ENCODE data around the gene RPS19. TPM values are rescaled to one million over a fixed set of nuclear protein-coding genes. Genes with fewer than 3 reads are reported as not detected.

The RPS19 gene
- total RNA-seq: 1,000 to 10,000 TPM; 1,039 to 1,726 TPM
- polyA plus RNA-seq: 1,000 to 10,000 TPM; 1,953 to 4,419 TPM
- long read RNA-seq, donor 1, transcript RPS19-205 (3 exons, 601 nt): minor isoform, 10 of 3,109 reads
- long read RNA-seq, donor 1, transcript RPS19-206 (6 exons, 2,359 nt): major isoform, 1,668 of 3,109 reads
- long read RNA-seq, donor 1, transcript RPS19-207 (6 exons, 668 nt): minor isoform, 5 of 3,109 reads
- long read RNA-seq, donor 1, partial matches to known transcripts: 1,413 of 3,109 reads
- long read RNA-seq, donor 1, other reads (novel, unspliced or antisense): 12 of 3,109 reads
- long read RNA-seq, donor 2, transcript RPS19-206 (6 exons, 2,359 nt): major isoform, 946 of 1,453 reads
- long read RNA-seq, donor 2, partial matches to known transcripts: 494 of 1,453 reads
- long read RNA-seq, donor 2, other reads (novel, unspliced or antisense): 5 of 1,453 reads
- long read RNA-seq, donor 3, transcript RPS19-205 (3 exons, 601 nt): minor isoform, 8 of 1,728 reads
- long read RNA-seq, donor 3, transcript RPS19-206 (6 exons, 2,359 nt): major isoform, 1,036 of 1,728 reads
- long read RNA-seq, donor 3, partial matches to known transcripts: 666 of 1,728 reads
- long read RNA-seq, donor 3, other reads (novel, unspliced or antisense): 14 of 1,728 reads
- long read RNA-seq, donor 4, transcript RPS19-206 (6 exons, 2,359 nt): major isoform, 870 of 1,378 reads
- long read RNA-seq, donor 4, partial matches to known transcripts: 500 of 1,378 reads
- long read RNA-seq, donor 4, other reads (novel, unspliced or antisense): 0 of 1,378 reads
- long read RNA-seq, donor 5, transcript RPS19-206 (6 exons, 2,359 nt): major isoform, 2,135 of 3,370 reads
- long read RNA-seq, donor 5, transcript RPS19-205 (3 exons, 601 nt): minor isoform, 21 of 3,370 reads
- long read RNA-seq, donor 5, transcript RPS19-201 (6 exons, 500 nt): minor isoform, 5 of 3,370 reads
- long read RNA-seq, donor 5, partial matches to known transcripts: 1,175 of 3,370 reads
- long read RNA-seq, donor 5, other reads (novel, unspliced or antisense): 33 of 3,370 reads

GRCh38 chr19:41859618-41860418, at the start of gene RPS19:
TSS of gene RPS19 (plus strand) at chr19:41860255. CDS start at chr19:41860775, 520 bp downstream.
- DNase-seq (peak; percentile 99 to 100 (median 100)), ATAC-seq (ENCODE audit: insufficient read depth, low FRiP score) (peak; percentile 95)
- WGBS, 2 donors: 0% methylated on average over 73 to 76 of the region's 76 CpGs
- peak within 1 kb of the TSS; percentile 90 to 93 for H3K9ac ChIP-seq (ENCODE audit: insufficient read depth in 1 of 2, low read length in 2 of 2)
- no peak for TF ChIP-seq CTCF (IDR thresholded peaks at IDR 0.05; ENCODE audit: control extremely low read depth, extremely low read depth)
- H3K36me3 ChIP-seq (ENCODE audit: control insufficient read depth in 4 of 4, insufficient read depth in 4 of 4, low read length in 4 of 4): peaks cover 14 to 34% (median 27%) of the 10 kb centered on the region in 4 donors
- peak within 1 kb of the TSS; percentile 91 for H3K4me3 ChIP-seq
- no peaks in the 10 kb centered on the region for H3K27me3 ChIP-seq (ENCODE audit: control insufficient read depth in 3 of 3, insufficient read depth in 3 of 3, low read length in 2 of 3)
- H3K27ac ChIP-seq (ENCODE audit: low read depth in 1 of 2, low read length in 1 of 2): peak within 1 kb of the TSS; percentile 94 to 96
- H3K9me3 ChIP-seq (ENCODE audit: control insufficient read depth in 4 of 4, insufficient read depth in 3 of 4, low read length in 3 of 4): no peaks in the 10 kb centered on the region
- H3K4me1 ChIP-seq (ENCODE audit: control insufficient read depth in 5 of 5, insufficient read depth in 5 of 5, low read length in 5 of 5): peaks cover 8 to 20% (median 12%) of the 10 kb centered on the region in 5 donors

DNA sequence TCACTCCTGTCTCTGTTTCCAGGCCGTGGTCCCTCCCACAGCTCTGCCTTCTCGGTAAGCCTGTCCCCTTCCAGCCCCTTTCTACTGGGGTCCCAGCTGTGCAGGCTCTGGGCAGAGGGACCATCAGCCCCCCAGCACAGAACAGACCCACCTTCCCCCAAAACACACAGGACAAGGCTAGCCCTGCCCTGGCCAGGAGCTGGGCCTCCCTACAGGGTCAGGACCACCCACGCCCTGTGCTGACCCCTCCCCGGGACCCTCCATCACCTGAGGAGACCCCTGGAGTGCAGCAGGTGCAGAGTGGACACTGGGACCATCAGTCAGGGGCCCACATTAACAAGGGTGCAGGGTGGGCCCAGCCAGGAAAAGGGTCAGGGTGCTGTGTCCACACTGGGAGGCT, 49.8 kb upstream of the RPS19 start:
- peaks cover 0 to 3% (median 0%) of the 10 kb centered on the region in 4 donors for H3K9me3 ChIP-seq (ENCODE audit: control insufficient read depth in 4 of 4, insufficient read depth in 3 of 4, low read length in 3 of 4)
- H3K36me3 ChIP-seq (ENCODE audit: control insufficient read depth in 4 of 4, insufficient read depth in 4 of 4, low read length in 4 of 4): no peaks in the 10 kb centered on the region
- H3K4me3 ChIP-seq: no peak overlapping the region
- no peaks in the 10 kb centered on the region for H3K27me3 ChIP-seq (ENCODE audit: control insufficient read depth in 3 of 3, insufficient read depth in 3 of 3, low read length in 2 of 3)
- H3K4me1 ChIP-seq (ENCODE audit: control insufficient read depth in 5 of 5, insufficient read depth in 5 of 5, low read length in 5 of 5): no peaks in the 10 kb centered on the region
- H3K9ac ChIP-seq (ENCODE audit: insufficient read depth in 1 of 2, low read length in 2 of 2): no peak overlapping the region
- TF ChIP-seq CTCF (IDR thresholded peaks at IDR 0.05; ENCODE audit: control extremely low read depth, extremely low read depth): no peak
- 62 to 64% methylated on average over 4 of the region's 4 CpGs for WGBS, 2 donors
- ATAC-seq (ENCODE audit: insufficient read depth, low FRiP score): no peak
- DNase-seq: no peak
- H3K27ac ChIP-seq (ENCODE audit: low read depth in 1 of 2, low read length in 1 of 2): peak overlapping the region in 1 of 2 donors; percentile 59

- Histone ChIP-seq H3K4me3 (no peak overlapping the region), H3K9ac (ENCODE audit: insufficient read depth in 1 of 2, low read length in 2 of 2) (no peak overlapping the region), H3K4me1 (ENCODE audit: control insufficient read depth in 5 of 5, insufficient read depth in 5 of 5, low read length in 5 of 5) (no peaks in the 10 kb centered on the region), H3K27ac (ENCODE audit: low read depth in 1 of 2, low read length in 1 of 2) (peak overlapping the region in 1 of 2 donors; percentile 59), H3K9me3 (ENCODE audit: control insufficient read depth in 4 of 4, insufficient read depth in 3 of 4, low read length in 3 of 4) (peaks cover 0 to 3% (median 0%) of the 10 kb centered on the region in 4 donors), H3K36me3 (ENCODE audit: control insufficient read depth in 4 of 4, insufficient read depth in 4 of 4, low read length in 4 of 4) (no peaks in the 10 kb centered on the region), H3K27me3 (ENCODE audit: control insufficient read depth in 3 of 3, insufficient read depth in 3 of 3, low read length in 2 of 3) (no peaks in the 10 kb centered on the region)
- ATAC-seq (ENCODE audit: insufficient read depth, low FRiP score): no peak
- 18 to 38% methylated on average over 3 of the region's 3 CpGs for WGBS, 2 donors
- DNase-seq: no peak
- no peak for TF ChIP-seq CTCF (IDR thresholded peaks at IDR 0.05; ENCODE audit: control extremely low read depth, extremely low read depth)
Measured at GRCh38 chr19:41811036-41811435, 49.0 kb upstream of the RPS19 start.

Measured in lung (tissue), 16 donors.